HG02642 (cell line): ENCODE results near the gene INSL6.
"Not testable (repeated sequence)": the region's sequence is repeated elsewhere in the genome, so short reads cannot be mapped to it uniquely, and the experiment has no call there.

Source experiments
- ATAC-seq: cut with Tn5 transposase; IDR thresholded peaks from one replicate; pipeline ENCODE4 v1.9.1; 2021; ENCODE audit warnings: mild to moderate bottlenecking; ENCODE audit not compliant: unreplicated experiment, poor library complexity

Gene INSL6

GRCh38 chr9:5185220-5185840, at the start of gene INSL6:
INSL6 (minus strand) TSS chr9:5185639; CDS start chr9:5185602, 37 bp downstream.
- no peak for ATAC-seq

GRCh38 chr9:5231212-5231611, 45.8 kb upstream of the INSL6 start, which contains the start of gene INSL4:
INSL4 (plus strand) TSS chr9:5231419; CDS start chr9:5231524, 105 bp downstream.
- ATAC-seq: no peak

DNA sequence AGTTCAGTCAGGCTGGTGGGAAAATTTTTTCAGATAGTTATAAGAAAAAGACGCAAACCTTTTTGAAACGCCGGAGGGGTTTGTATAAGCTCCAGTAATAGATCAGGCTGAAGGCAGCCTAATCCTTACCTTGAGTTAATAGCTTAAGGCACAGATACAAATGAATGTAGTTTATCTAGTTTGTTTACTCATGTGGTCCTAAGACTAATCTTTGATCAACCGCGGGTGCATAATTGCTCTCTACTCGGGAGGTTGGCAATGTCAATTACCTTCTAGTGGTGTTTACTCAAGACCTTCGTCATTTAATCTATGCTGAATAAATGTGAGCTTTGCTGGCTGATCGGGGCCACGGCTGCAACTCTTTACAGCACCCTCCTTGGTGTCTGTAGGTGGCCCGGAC, 45.1 kb upstream of the INSL6 start:
- no peak for ATAC-seq

- ATAC-seq: no peak
Measured at GRCh38 chr9:5205071-5205470, 19.6 kb upstream of the INSL6 start.

- ATAC-seq: no peak
Measured at GRCh38 chr9:5195463-5195862, 10.0 kb upstream of the INSL6 start.

- ATAC-seq: no peak
Measured at GRCh38 chr9:5193345-5193744, 7.9 kb upstream of the INSL6 start.

GRCh38 chr9:5191985-5192384, 6.5 kb upstream of the INSL6 start:
- no peak for ATAC-seq

- ATAC-seq: no peak
Measured at GRCh38 chr9:5188060-5188984, 2.9 kb upstream of the INSL6 start.

DNA sequence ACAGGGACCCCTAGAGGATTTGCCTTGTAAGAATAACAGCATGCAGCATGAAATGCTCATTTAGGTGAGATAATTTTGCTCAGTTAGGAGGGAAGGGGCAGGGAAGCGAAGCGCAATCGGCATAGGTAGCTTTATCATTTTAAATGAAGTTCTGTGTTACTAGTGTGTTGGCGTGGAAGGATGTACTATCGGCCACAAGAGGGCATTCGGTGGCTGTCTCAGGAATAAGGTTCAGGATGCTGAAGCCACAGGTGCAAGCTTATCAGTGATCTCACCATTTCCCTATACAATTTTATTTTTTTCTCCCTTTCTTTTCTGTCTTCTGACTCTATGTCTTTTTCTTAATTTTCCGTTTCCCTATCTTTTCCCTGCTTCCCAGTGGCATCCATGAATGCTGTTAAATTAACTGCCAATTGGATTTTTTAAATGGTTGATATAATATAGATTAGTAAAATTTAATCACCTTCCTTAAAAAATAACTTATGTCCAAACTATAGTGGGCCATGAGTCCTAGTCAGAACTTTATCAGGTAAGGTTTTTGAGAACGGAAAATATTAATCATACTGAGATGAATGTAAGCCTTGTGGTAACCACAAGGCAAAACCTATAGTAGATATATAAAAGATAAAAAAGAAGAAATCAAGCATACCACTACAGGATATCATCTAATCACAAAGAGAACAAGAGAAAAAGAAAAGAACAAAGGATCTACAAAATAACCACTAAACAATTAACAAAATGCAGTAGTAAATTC, 1.2 kb upstream of the INSL6 start:
- no peak for ATAC-seq

- ATAC-seq: no peak
Measured at GRCh38 chr9:5184776-5185175, 663 bp downstream of the INSL6 start.

GRCh38 chr9:5180631-5181030, 4.8 kb downstream of the INSL6 start:
- ATAC-seq: not testable (repeated sequence)

DNA sequence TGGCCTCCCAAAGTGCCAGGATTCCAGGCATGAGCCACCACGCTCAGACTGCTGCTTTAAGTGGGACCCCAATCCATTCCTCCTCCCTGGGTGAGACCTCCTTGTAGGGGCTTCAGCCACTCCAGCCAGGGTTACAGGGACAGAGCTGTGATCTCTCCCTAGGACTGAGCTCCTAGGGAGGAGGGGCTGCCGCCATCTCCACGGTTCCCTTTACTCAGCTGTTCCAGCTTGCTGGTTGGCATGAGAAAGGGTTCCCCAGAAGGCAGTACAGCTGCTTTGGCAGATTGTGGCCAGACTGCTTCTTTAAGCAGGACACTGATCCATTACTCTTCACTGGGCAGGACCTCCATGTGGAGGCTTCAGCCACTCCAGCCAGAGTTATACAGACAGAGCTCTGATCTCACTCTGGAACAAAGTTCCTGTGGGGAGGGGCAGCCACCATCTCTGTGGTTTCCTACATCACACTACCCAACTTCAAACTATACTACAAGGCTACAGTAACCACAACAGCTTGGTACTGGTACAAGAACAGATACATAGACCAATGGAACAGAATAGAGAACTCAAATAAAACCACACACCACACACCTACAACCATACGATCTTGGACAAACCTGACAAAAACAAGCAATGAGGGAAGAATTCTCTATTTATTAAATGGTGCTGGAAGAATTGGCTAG, 7.2 kb downstream of the INSL6 start:
- no peak for ATAC-seq

GRCh38 chr9:5146241-5146640, 39.2 kb downstream of the INSL6 start:
- ATAC-seq: no peak

DNA sequence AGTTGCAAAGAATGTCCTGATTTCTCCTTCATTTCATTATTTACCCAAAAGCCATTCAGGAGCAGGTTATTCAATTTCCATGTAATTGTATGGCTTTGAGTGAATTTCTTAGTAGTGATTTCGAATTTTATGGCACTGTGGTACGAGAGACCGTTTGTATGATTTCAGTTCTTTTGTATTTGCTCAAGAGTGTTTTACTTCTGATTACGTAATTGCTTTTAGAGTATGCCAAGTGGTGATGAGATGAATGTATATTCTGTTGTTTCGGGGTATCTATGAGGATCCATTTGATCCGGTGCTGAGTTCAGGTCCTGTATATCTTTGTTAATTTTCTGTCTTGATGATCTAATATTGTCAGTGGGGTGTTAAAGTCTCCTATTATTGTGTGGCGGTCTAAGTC, 41.2 kb downstream of the INSL6 start:
- ATAC-seq: no peak

DNA sequence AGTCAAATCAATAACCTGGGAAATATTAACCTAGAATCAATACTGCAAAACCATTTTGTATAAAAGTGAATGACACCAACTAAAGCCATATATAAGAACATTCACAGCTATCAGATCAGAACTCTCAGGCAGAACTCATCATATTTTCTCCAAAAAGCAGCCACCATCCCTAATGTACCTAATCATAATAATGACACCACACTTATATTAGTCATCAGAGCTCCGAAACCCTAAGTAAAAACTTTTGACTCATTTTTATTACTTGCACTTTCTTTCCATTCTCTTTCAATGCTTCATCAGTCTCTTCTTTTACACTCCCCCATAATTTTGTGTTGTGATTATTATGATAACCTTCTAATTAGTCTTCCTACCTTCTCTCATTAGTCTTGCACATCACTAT, 45.3 kb downstream of the INSL6 start:
- no peak for ATAC-seq

GRCh38 chr9:5122516-5122915, 62.9 kb downstream of the INSL6 start:
- ATAC-seq: no peak

- ATAC-seq: no peak
Measured at GRCh38 chr9:5122116-5122515, 63.3 kb downstream of the INSL6 start.

- ATAC-seq: no peak
Measured at GRCh38 chr9:5113994-5114748, 71.3 kb downstream of the INSL6 start.
